Erythroblast (primary cell): Measurements from ENCODE around the gene MC1R.

Experiments used
- GATA1 ChIP-seq: IDR thresholded peaks from 2 replicates; pipeline ENCODE4 v1.6.1; 2011; ENCODE audit warnings: low read depth, mild to moderate bottlenecking, control low read depth, low read length, moderate library complexity
- POLR2A ChIP-seq: IDR thresholded peaks from 2 replicates; pipeline ENCODE4 v1.6.1; 2011; ENCODE audit warnings: mild to moderate bottlenecking, low read length

DNA sequence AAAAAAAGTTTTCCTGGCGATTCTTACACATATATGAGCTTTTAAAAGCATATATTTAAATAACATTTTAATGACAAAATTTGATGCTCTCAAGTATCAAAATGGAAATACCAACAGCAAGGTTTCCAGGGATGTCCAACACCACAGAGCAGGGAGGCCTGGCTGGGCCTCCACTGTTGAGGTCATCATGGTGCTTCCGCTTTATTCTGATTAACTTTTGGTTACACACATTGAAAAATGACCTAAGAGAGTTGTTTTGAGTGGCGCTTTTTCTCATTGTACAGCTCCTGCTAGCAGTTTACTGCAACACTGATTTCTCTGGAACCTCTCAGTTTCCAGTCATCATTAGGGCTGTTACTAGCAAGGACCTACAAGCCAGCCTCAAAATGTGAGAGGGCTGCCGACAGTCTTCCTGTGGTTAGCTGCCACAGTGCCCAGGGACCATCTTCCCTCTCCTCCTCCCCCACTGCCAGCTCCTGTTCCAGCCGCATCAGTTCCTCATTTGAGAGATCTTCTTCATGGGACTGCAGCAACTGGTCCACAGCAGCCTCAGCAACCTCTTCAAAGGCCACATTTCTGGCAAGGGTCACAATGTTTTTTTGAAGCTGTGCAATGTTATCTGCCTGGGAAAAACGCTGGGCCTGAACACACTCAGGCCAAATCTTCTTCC is 51.2 kb downstream of the MC1R start:
- TF ChIP-seq POLR2A (no peak), GATA1 (no peak)
